Measurements from ENCODE around the gene FAM227A. TPM values are rescaled to one million over a fixed set of nuclear protein-coding genes. Genes with fewer than 3 reads are reported as not detected.
"Not testable (repeated sequence)": the region's sequence is repeated elsewhere in the genome, so short reads cannot be mapped to it uniquely, and the experiment has no call there.

Gene FAM227A
- total and polyA plus RNA-seq, 4 donors: 0.01 to 0.42 (median 0.04) TPM

DNA sequence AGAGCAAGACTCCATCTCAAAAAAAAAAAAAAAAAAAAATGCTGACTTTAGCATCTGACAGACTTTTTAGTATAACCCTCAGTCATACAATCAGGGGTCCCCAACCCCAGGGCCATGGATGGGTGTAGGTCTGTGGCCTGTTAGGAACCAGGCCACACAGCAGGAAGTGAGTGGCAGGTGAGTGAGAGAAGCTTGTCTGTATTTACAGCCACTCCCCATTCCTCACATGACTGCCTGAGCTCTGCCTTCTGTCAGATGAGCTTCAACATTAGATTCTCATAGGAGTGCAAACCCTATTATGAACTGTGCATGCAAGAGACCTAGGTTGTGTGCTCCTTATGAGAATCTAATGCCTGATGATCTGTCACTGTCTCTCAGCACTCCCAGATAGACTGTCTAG, 3.3 kb downstream of the FAM227A start:
- Histone ChIP-seq H3K36me3 (ENCODE audit: control insufficient read depth in 4 of 4, insufficient read depth in 3 of 4, low read depth in 1 of 4, low read length in 3 of 4) (no peaks in the 10 kb centered on the region), H3K27me3 (ENCODE audit: control insufficient read depth in 4 of 4, insufficient read depth in 4 of 4, low read length in 3 of 4) (no peaks in the 10 kb centered on the region), H3K9ac (ENCODE audit: low read depth in 1 of 2, low read length in 2 of 2) (no peak overlapping the region), H3K9me3 (ENCODE audit: control insufficient read depth in 4 of 4, low read length in 3 of 4) (no peaks in the 10 kb centered on the region), H3K4me3 (ENCODE audit: low read depth in 1 of 3, low read length in 3 of 3) (no peak overlapping the region), H3K4me1 (ENCODE audit: control insufficient read depth in 4 of 4, insufficient read depth in 4 of 4, low read length in 3 of 4) (peaks cover 5 to 16% (median 8%) of the 10 kb centered on the region in 4 donors), H3K27ac (ENCODE audit: low read depth in 1 of 2, low read length in 2 of 2) (no peak overlapping the region)
- no peak for DNase-seq (ENCODE audit: low spot score)
- TF ChIP-seq NR2F2 (IDR thresholded peaks at IDR 0.05) (no peak), TAF1 (conservative IDR thresholded peaks at IDR 0.05) (no peak), MAX (IDR thresholded peaks at IDR 0.05) (no peak), RXRA (IDR thresholded peaks at IDR 0.05) (no peak), RAD21 (IDR thresholded peaks at IDR 0.05) (no peak)

- no peak overlapping the region for H3K9ac ChIP-seq (ENCODE audit: low read depth in 1 of 2, low read length in 2 of 2)
- WGBS: 84% methylated on average over 5 of the region's 5 CpGs
- H3K36me3 ChIP-seq (ENCODE audit: control insufficient read depth in 4 of 4, insufficient read depth in 3 of 4, low read depth in 1 of 4, low read length in 3 of 4): no peaks in the 10 kb centered on the region
- no peak overlapping the region for H3K4me3 ChIP-seq (ENCODE audit: low read depth in 1 of 3, low read length in 3 of 3)
- no peaks in the 10 kb centered on the region for H3K9me3 ChIP-seq (ENCODE audit: control insufficient read depth in 4 of 4, low read length in 3 of 4)
- DNase-seq (ENCODE audit: low spot score): no peak
- TF ChIP-seq YY1 (IDR thresholded peaks at IDR 0.05): no peak
- H3K4me1 ChIP-seq (ENCODE audit: control insufficient read depth in 4 of 4, insufficient read depth in 4 of 4, low read length in 3 of 4): no peaks in the 10 kb centered on the region
- H3K27me3 ChIP-seq (ENCODE audit: control insufficient read depth in 4 of 4, insufficient read depth in 4 of 4, low read length in 3 of 4): no peaks in the 10 kb centered on the region
- no peak overlapping the region for H3K27ac ChIP-seq (ENCODE audit: low read depth in 1 of 2, low read length in 2 of 2)
These were observed 6.2 kb downstream of the FAM227A start for GRCh38 chr22:38649841-38650522.

GRCh38 chr22:38645430-38645829, 10.8 kb downstream of the FAM227A start:
- Histone ChIP-seq H3K4me1 (ENCODE audit: control insufficient read depth in 4 of 4, insufficient read depth in 4 of 4, low read length in 3 of 4) (no peaks in the 10 kb centered on the region), H3K9ac (ENCODE audit: low read depth in 1 of 2, low read length in 2 of 2) (no peak overlapping the region), H3K9me3 (ENCODE audit: control insufficient read depth in 4 of 4, low read length in 3 of 4) (no peaks in the 10 kb centered on the region), H3K27me3 (ENCODE audit: control insufficient read depth in 4 of 4, insufficient read depth in 4 of 4, low read length in 3 of 4) (no peaks in the 10 kb centered on the region), H3K36me3 (ENCODE audit: control insufficient read depth in 4 of 4, insufficient read depth in 3 of 4, low read depth in 1 of 4, low read length in 3 of 4) (no peaks in the 10 kb centered on the region), H3K4me3 (ENCODE audit: low read depth in 1 of 3, low read length in 3 of 3) (no peak overlapping the region), H3K27ac (ENCODE audit: low read depth in 1 of 2, low read length in 2 of 2) (no peak overlapping the region)
- DNase-seq (ENCODE audit: low spot score): no peak
- 95% methylated on average over 6 of the region's 6 CpGs for WGBS
- TF ChIP-seq JUND (IDR thresholded peaks at IDR 0.05) (no peak), HNF4A (conservative IDR thresholded peaks at IDR 0.05) (no peak), TAF1 (conservative IDR thresholded peaks at IDR 0.05) (no peak)

DNA sequence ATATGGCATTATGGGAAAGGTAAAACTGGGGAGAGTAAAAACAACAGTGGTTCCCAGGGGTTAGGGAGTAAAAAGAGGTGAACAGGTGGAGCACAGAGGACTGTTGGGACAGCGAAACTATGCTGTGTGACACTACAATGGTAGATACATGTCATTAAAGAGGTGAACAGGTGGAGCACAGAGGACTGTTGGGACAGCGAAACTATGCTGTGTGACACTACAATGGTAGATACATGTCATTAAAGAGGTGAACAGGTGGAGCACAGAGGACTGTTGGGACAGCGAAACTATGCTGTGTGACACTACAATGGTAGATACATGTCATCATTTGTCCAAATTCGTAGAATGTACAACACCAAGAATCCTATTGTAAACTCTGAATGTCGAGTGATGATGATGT, 11.9 kb downstream of the FAM227A start:
- not testable (repeated sequence) for H3K36me3 ChIP-seq (ENCODE audit: control insufficient read depth in 4 of 4, insufficient read depth in 3 of 4, low read depth in 1 of 4, low read length in 3 of 4); H3K27me3 ChIP-seq (ENCODE audit: control insufficient read depth in 4 of 4, insufficient read depth in 4 of 4, low read length in 3 of 4); H3K4me3 ChIP-seq (ENCODE audit: low read depth in 1 of 3, low read length in 3 of 3); H3K4me1 ChIP-seq (ENCODE audit: control insufficient read depth in 4 of 4, insufficient read depth in 4 of 4, low read length in 3 of 4); H3K9ac ChIP-seq (ENCODE audit: low read depth in 1 of 2, low read length in 2 of 2); H3K9me3 ChIP-seq (ENCODE audit: control insufficient read depth in 4 of 4, low read length in 3 of 4); DNase-seq (ENCODE audit: low spot score); H3K27ac ChIP-seq (ENCODE audit: low read depth in 1 of 2, low read length in 2 of 2)
- WGBS: 94% methylated on average over 5 of the region's 5 CpGs

DNA sequence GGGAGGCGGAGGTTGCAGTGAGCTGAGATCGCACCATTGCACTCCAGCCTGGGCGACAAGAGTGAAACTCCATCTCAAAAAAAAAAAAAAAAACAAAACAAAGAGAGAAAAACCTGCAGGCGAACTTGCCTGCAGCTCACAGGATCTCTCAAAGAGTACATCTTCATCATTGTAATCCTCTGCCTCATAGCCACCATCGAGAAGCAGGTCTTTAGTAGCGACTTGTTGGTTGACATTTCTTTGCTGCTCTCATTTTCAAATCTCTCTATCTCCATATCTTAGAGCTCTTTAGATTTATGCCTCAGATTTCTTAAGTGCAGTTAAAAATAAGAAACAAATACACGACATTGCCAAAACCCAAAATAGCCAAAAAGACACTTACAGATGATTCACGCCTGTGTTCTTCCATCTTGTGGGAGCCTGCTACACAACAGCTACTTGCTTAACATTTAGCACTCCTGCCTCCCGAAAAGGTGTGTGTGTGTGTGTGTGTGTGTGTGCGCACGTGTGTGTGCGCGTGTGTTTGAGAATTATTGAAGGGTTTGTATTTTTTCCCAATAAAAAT, 14.6 kb downstream of the FAM227A start:
- Histone ChIP-seq H3K4me3 (ENCODE audit: low read depth in 1 of 3, low read length in 3 of 3) (no peak overlapping the region), H3K27ac (ENCODE audit: low read depth in 1 of 2, low read length in 2 of 2) (no peak overlapping the region), H3K4me1 (ENCODE audit: control insufficient read depth in 4 of 4, insufficient read depth in 4 of 4, low read length in 3 of 4) (no peaks in the 10 kb centered on the region), H3K36me3 (ENCODE audit: control insufficient read depth in 4 of 4, insufficient read depth in 3 of 4, low read depth in 1 of 4, low read length in 3 of 4) (no peaks in the 10 kb centered on the region), H3K27me3 (ENCODE audit: control insufficient read depth in 4 of 4, insufficient read depth in 4 of 4, low read length in 3 of 4) (no peaks in the 10 kb centered on the region), H3K9me3 (ENCODE audit: control insufficient read depth in 4 of 4, low read length in 3 of 4) (no peaks in the 10 kb centered on the region), H3K9ac (ENCODE audit: low read depth in 1 of 2, low read length in 2 of 2) (no peak overlapping the region)
- no peak for DNase-seq (ENCODE audit: low spot score)
- no peak for TF ChIP-seq GABPA (IDR thresholded peaks at IDR 0.05 in 1 of 2, conservative IDR thresholded peaks at IDR 0.05 in 1 of 2)
- no peak for TF ChIP-seq TAF1 (conservative IDR thresholded peaks at IDR 0.05)
- no peak for TF ChIP-seq FOXA2 (IDR thresholded peaks at IDR 0.05)
- TF ChIP-seq, protein P1, sequence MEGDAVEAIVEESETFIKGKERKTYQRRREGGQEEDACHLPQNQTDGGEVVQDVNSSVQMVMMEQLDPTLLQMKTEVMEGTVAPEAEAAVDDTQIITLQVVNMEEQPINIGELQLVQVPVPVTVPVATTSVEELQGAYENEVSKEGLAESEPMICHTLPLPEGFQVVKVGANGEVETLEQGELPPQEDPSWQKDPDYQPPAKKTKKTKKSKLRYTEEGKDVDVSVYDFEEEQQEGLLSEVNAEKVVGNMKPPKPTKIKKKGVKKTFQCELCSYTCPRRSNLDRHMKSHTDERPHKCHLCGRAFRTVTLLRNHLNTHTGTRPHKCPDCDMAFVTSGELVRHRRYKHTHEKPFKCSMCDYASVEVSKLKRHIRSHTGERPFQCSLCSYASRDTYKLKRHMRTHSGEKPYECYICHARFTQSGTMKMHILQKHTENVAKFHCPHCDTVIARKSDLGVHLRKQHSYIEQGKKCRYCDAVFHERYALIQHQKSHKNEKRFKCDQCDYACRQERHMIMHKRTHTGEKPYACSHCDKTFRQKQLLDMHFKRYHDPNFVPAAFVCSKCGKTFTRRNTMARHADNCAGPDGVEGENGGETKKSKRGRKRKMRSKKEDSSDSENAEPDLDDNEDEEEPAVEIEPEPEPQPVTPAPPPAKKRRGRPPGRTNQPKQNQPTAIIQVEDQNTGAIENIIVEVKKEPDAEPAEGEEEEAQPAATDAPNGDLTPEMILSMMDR (IDR thresholded peaks at IDR 0.05; ENCODE audit: low read depth, low read length, missing input control): no peak
- no peak for TF ChIP-seq RAD21 (IDR thresholded peaks at IDR 0.05)
- no peak for TF ChIP-seq EGR1 (IDR thresholded peaks at IDR 0.05; ENCODE audit: low read depth in 2 of 2)
- WGBS: 93% methylated on average over 13 of the region's 13 CpGs

All from liver (tissue), 9 donors.